GM19099 (cell line): ENCODE results near the gene GPC6.

Source experiments
- POLR2A ChIP-seq: IDR thresholded peaks from 3 replicates; pipeline ENCODE4 v1.6.1; 2011; ENCODE audit warnings: low read depth; ENCODE audit not compliant: insufficient read length; ENCODE audit errors: extremely low read depth

The GPC6 gene

GRCh38 chr13:93947651-93948050 is 721.0 kb downstream of the GPC6 start:
- no peak for TF ChIP-seq POLR2A

DNA sequence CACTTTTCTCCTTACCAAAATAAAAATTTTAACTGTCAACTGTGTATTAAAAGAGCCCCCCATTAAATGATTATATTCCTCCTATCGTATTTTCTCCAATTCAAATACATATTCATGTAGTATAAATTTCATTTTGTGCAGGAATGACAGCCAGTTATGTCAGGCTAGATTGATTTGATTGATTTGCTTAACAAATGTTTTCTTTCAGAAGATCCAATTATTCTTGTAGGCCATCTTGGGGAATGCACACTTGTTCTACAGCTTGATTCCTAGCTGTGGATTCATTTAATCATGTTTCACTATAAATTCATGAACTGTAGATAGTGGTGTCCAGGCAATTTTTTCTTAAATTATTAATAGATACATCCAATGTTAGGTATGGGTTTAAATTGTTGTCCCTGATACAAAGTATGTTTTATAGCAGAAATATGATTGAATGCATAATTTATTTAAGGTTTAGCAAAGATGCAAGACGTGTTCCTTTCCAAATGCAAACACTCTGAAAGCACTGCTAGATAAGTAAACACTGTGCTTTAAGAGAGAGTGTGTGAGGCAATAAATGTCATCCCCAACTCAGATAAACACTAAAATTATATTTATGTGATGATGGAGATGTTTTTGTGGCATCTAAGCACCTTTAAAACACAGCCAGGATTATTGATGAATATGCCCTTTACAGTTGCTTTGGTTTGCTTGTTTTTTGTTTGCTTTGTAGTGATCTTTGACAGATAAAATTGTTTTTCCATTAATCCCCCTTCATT is 721.7 kb downstream of the GPC6 start:
- TF ChIP-seq POLR2A = no peak

- no peak for TF ChIP-seq POLR2A
These were observed 724.5 kb downstream of the GPC6 start for GRCh38 chr13:93951108-93951507.

GRCh38 chr13:93951951-93952350 is 725.3 kb downstream of the GPC6 start:
- no peak for TF ChIP-seq POLR2A

- no peak for TF ChIP-seq POLR2A
These were observed 727.2 kb downstream of the GPC6 start for GRCh38 chr13:93953841-93954240.

DNA sequence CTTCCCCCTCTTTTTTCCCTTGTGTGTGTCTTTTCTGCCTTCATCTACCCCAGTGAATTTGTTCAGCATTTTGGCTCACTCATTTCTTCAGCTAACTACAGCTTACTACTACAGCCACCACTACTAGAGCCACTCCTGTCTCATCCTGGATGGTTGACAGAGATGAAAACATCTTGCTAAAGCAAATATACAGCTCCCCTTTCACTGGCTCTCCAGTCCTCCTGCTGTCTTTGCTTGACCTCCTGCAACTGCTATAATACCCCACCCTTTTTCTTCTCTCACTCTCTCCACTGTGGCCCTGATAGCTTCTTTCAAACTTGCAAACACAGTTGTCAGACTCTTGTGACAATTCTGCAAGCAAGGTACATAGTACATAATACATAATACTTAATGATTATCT is 729.3 kb downstream of the GPC6 start:
- TF ChIP-seq POLR2A = no peak

DNA sequence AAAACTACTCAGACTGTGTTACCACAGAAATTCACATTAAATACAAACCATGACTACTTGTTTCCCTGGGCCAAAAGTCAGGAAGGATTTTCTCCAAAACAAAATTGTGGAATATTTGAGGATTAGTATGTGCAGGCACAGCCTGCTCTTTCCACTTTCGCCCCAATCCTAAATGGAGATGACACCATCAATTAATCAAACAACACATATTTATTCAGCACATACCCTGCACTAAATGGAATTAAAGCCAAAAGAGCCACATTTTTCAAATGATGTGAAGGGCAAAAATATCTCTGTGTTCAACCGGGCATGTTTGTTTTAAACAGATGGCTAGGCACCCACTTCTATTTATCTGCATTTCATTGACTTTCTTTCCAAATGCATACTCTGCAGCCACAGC is 729.8 kb downstream of the GPC6 start:
- no peak for TF ChIP-seq POLR2A

GRCh38 chr13:93957371-93957770 is 730.8 kb downstream of the GPC6 start:
- TF ChIP-seq POLR2A = no peak

GRCh38 chr13:93959796-93960533 is 733.4 kb downstream of the GPC6 start:
- TF ChIP-seq POLR2A = no peak

DNA sequence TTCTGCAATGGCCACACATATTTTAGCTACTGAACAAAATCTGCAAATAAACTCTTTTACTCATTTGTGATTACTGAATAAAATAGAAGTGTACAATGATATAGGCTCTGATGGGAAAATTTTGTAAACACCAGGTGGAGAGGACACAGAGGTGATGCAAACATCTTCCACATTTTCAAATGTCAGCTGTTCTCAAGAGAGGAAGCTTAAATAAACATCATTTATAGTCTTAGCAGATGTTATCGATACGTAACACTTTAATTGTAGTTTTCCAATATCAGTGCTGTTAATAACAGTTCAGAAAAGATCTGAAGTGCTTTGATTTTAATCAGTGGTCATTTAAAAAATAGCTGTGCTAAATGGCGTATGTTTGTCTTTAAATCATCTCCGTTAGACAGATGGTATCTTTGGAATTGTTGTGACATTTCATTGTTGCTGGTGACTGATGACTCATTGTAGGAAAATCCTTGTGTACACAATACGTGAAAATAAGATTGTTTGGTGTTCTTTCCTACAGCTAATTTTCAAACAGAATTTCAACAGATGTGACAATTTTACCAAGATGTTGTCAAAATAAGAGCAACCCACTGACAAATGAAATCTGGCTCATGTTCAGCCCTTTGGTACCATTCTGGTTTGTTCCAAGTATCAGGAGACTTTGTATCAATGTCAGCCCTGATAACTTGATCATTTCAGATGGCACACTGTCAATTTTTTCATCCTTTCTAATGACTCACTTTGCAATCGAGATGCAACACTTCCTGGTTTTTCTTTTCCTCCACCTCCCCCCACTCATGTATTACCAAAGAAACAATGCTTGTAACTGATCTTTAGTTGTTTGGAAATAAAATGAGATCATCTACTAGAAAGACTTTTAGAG is 736.9 kb downstream of the GPC6 start:
- no peak for TF ChIP-seq POLR2A

DNA sequence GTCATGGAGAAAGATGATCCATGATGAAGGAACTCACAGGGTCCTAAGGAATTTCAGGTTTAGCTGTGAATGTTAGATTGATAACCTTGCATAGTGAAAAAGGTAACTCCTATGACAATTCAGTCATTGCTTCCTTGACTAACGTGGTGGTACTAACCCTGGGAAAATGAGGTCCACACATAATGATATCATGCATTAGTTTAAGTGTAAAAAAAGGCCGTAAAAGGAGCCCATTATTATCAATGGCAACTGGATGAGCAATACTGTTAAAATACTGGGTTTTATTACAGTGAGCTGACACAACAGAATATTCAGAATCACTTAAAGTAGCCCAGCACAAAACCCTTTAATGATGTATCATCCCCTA is 737.5 kb downstream of the GPC6 start:
- no peak for TF ChIP-seq POLR2A

DNA sequence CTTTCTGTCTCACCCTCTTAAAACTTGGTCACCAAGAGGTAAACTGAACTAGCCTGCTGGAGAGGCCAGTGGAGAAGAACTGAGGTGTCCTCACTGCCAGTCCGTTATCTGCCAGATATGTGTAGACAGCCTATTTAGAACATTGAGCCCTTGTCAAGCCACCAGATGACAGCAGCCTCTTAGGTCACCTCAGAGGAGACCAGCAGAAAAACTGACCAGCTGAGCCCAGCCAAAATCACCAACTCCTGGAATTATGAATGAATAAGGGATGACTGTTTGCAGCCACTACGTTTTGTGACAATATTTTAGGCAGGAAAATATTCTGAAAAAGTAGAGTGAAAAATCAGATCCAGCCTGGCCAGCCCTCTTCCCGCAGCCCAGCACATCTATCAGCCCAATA is 739.0 kb downstream of the GPC6 start:
- no peak for TF ChIP-seq POLR2A

DNA sequence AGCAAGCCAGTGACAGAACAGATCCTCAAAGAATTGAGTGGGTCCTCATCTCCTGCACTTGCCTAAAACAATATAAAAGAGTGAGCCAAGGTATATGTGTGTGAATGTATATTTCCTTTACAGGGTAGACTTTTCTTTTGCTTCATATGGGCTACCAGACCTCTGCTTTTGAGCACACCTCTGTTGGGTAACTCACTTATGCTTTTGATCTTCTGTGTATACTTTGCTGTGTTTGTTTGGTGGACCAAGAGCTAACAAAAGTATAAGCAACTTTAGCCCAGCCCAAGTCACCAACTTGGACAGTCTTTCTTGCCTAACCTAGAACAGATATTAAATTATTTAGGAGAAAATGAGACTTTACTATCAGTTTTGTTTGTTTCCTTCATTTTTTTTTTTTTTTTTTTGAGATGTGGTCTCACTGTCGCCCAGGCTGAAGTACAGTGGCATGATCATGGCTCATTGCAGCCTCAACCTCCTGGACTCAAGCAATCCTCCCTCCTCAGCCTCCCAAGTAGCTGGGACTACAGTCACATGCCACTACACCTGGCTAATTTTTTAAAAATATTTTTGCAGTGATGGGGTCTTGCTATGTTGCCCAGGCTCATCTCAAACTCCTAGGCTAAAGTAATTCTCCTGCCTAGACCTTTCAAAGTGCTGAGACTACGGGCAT is 739.8 kb downstream of the GPC6 start:
- no peak for TF ChIP-seq POLR2A

- TF ChIP-seq POLR2A = no peak
These were observed 740.7 kb downstream of the GPC6 start for GRCh38 chr13:93967286-93967685.

DNA sequence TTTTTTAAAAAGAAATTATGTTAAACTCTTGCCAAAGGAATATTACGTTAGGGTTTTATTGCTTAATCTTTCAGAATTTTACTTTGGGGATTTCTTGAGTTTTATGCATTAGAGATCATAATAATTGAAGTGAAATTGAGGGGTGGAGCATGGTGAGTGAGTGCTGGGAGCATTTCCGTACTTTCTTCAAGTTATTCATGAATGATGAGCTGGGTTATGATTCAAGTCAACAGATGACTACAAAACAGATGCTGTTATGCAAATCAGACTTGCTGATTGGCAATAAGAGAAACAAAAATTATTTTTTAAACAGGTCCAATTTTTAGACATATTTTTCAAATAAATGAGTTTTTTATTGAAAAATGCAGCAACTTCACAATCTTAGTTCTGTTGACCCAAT is 748.6 kb downstream of the GPC6 start:
- TF ChIP-seq POLR2A = no peak
